ENCODE results near the gene PLEKHB2. TPM values are rescaled to one million over a fixed set of nuclear protein-coding genes. Genes with fewer than 3 reads are reported as not detected.
A peak's percentile ranks its signal among the peaks of the same experiment; 100 is the strongest.

Gene PLEKHB2
- polyA plus RNA-seq, 3 donors = 53.9 to 172 (median 146) TPM

- Histone ChIP-seq H3K9me3 (replicated peaks in 1 of 2; ENCODE audit: control insufficient read depth in 1 of 2, insufficient read depth in 1 of 2, low read length in 2 of 2) (no peaks in the 10 kb centered on the region), H3K27me3 (ENCODE audit: control insufficient read depth in 2 of 2, insufficient read depth in 2 of 2, low read length in 2 of 2) (no peaks in the 10 kb centered on the region), H3K4me2 (replicated peaks; ENCODE audit: extremely low read depth, low read length, poor library complexity, severe bottlenecking) (no peak overlapping the region), H3K36me3 (replicated peaks in 1 of 2; ENCODE audit: control insufficient read depth in 1 of 2, insufficient read depth in 2 of 2, low read length in 2 of 2) (peaks cover 65 to 93% of the 10 kb centered on the region in 2 donors), H3K4me1 (ENCODE audit: control insufficient read depth in 1 of 2, insufficient read depth in 2 of 2, low read length in 2 of 2) (no peaks in the 10 kb centered on the region), H3K4me3 (replicated peaks in 1 of 3; ENCODE audit: low read depth in 2 of 3, low read length in 3 of 3) (no peak overlapping the region), H3K9ac (ENCODE audit: insufficient read depth, low read length, poor library complexity, severe bottlenecking) (no peak overlapping the region), H2AFZ (ENCODE audit: insufficient read depth, low read depth, low read length, poor library complexity, severe bottlenecking) (no peak overlapping the region), H3K27ac (ENCODE audit: low read depth in 1 of 2, low read length in 2 of 2) (no peak overlapping the region), H3K79me2 (ENCODE audit: insufficient read depth, low read length) (peaks cover 92% of the 10 kb centered on the region), H4K20me1 (ENCODE audit: insufficient read depth, low read length) (peaks cover 97% of the 10 kb centered on the region)
- intact Hi-C loops (cut with micrococcal nuclease) = no loop called here
- peak overlapping the region in 1 of 7 donors; percentile 59 for H3K27ac Mint-ChIP-seq
- TF ChIP-seq CTCF (IDR thresholded peaks at IDR 0.05) = no peak
- H3K4me3 Mint-ChIP-seq = no peak overlapping the region
- H3K9me3 Mint-ChIP-seq = no peaks in the 10 kb centered on the region
- DNase-seq = no peak
- H3K36me3 Mint-ChIP-seq = peaks cover 69 to 85% of the 10 kb centered on the region in 2 donors
- H3K27me3 Mint-ChIP-seq (ENCODE audit: low read depth in 3 of 3) = no peaks in the 10 kb centered on the region
- WGBS (ENCODE audit: insufficient coverage) = 100% methylated on average over 2 of the region's 4 CpGs
- no peaks in the 10 kb centered on the region for H3K4me1 Mint-ChIP-seq
These were observed 23.9 kb upstream of the PLEKHB2 start for GRCh38 chr2:131081190-131081589.

GRCh38 chr2:131085646-131086045 is 19.5 kb upstream of the PLEKHB2 start:
- intact Hi-C loops (cut with micrococcal nuclease) = no loop called here
- Histone ChIP-seq H3K27ac (ENCODE audit: low read depth in 1 of 2, low read length in 2 of 2) (peak overlapping the region in 1 of 2 donors; percentile 28), H2AFZ (ENCODE audit: insufficient read depth, low read depth, low read length, poor library complexity, severe bottlenecking) (no peak overlapping the region), H4K20me1 (ENCODE audit: insufficient read depth, low read length) (peaks cover 100% of the 10 kb centered on the region), H3K9ac (ENCODE audit: insufficient read depth, low read length, poor library complexity, severe bottlenecking) (no peak overlapping the region), H3K4me2 (replicated peaks; ENCODE audit: extremely low read depth, low read length, poor library complexity, severe bottlenecking) (no peak overlapping the region), H3K9me3 (replicated peaks in 1 of 2; ENCODE audit: control insufficient read depth in 1 of 2, insufficient read depth in 1 of 2, low read length in 2 of 2) (no peaks in the 10 kb centered on the region), H3K4me3 (replicated peaks in 1 of 3; ENCODE audit: low read depth in 2 of 3, low read length in 3 of 3) (no peak overlapping the region), H3K27me3 (ENCODE audit: control insufficient read depth in 2 of 2, insufficient read depth in 2 of 2, low read length in 2 of 2) (no peaks in the 10 kb centered on the region), H3K79me2 (ENCODE audit: insufficient read depth, low read length) (peaks cover 98% of the 10 kb centered on the region), H3K4me1 (ENCODE audit: control insufficient read depth in 1 of 2, insufficient read depth in 2 of 2, low read length in 2 of 2) (no peaks in the 10 kb centered on the region), H3K36me3 (replicated peaks in 1 of 2; ENCODE audit: control insufficient read depth in 1 of 2, insufficient read depth in 2 of 2, low read length in 2 of 2) (peaks cover 47 to 79% of the 10 kb centered on the region in 2 donors)
- no peaks in the 10 kb centered on the region for H3K4me1 Mint-ChIP-seq
- no CpG with 5 or more reads among the region's 2 CpGs for WGBS (ENCODE audit: insufficient coverage)
- H3K27ac Mint-ChIP-seq = peak overlapping the region in 1 of 7 donors; percentile 74
- H3K4me3 Mint-ChIP-seq = no peak overlapping the region
- no peaks in the 10 kb centered on the region for H3K9me3 Mint-ChIP-seq
- no peak for TF ChIP-seq CTCF (IDR thresholded peaks at IDR 0.05)
- peaks cover 55 to 74% of the 10 kb centered on the region in 2 donors for H3K36me3 Mint-ChIP-seq
- H3K27me3 Mint-ChIP-seq (ENCODE audit: low read depth in 3 of 3) = no peaks in the 10 kb centered on the region
- no peak for DNase-seq

Measured in CD14-positive monocyte (primary cell).